ENCODE results near the gene HPD. TPM values are rescaled to one million over a fixed set of nuclear protein-coding genes. Genes with fewer than 3 reads are reported as not detected.

Gene HPD
- total RNA-seq, 2 donors from 2014 or later, result 0.41 to 4.0 TPM

- peaks cover 5 to 27% of the 10 kb centered on the region in 2 donors for H3K36me3 ChIP-seq
- H3K9me3 ChIP-seq, result no peaks in the 10 kb centered on the region
- WGBS, result 10% methylated on average over 26 of the region's 26 CpGs
- peak; percentile 63 for DNase-seq (ENCODE audit: low spot score)
- H3K4me1 ChIP-seq (replicated peaks), result peaks cover 12% of the 10 kb centered on the region
- H3K27ac ChIP-seq, result peak overlapping the region; percentile 50 to 59
- peak overlapping the region; percentile 51 to 53 for H3K4me3 ChIP-seq
- no peaks in the 10 kb centered on the region for H3K27me3 ChIP-seq (replicated peaks; ENCODE audit: insufficient read depth)
- no peak for TF ChIP-seq CTCF (IDR thresholded peaks at IDR 0.05)
- TF ChIP-seq POLR2A (IDR thresholded peaks at IDR 0.05), result no peak
- TF ChIP-seq POLR2AphosphoS5 (IDR thresholded peaks at IDR 0.05), result peak; percentile 62
- intact Hi-C loops (cut with DNase I), result loop anchor here (5.0 kb wide), 1 partner anchor 75 kb away; the partner anchor contains the start of gene PSMD9
These were observed 46.3 kb downstream of the HPD start for GRCh38 chr12:121812320-121812871.

- peak overlapping the region; percentile 50 to 59 for H3K27ac ChIP-seq
- TF ChIP-seq CTCF (IDR thresholded peaks at IDR 0.05) (peak; percentile 97 to 99 (median 98)), POLR2A (IDR thresholded peaks at IDR 0.05) (no peak)
- intact Hi-C loops (cut with DNase I), result loop anchor here (1.0 to 5.0 kb wide), 2 partner anchors 16 to 76 kb away; partner anchors contain the start of gene PSMD9
- H3K4me3 ChIP-seq, result peak overlapping the region; percentile 51 to 53
- no peaks in the 10 kb centered on the region for H3K27me3 ChIP-seq (replicated peaks; ENCODE audit: insufficient read depth)
- WGBS, result 5% methylated on average over 46 of the region's 46 CpGs
- no peaks in the 10 kb centered on the region for H3K9me3 ChIP-seq
- peaks cover 16% of the 10 kb centered on the region for H3K4me1 ChIP-seq (replicated peaks)
- peak; percentile 59 for DNase-seq (ENCODE audit: low spot score)
- peaks cover 5 to 20% of the 10 kb centered on the region in 2 donors for H3K36me3 ChIP-seq
These were observed 47.0 kb downstream of the HPD start for GRCh38 chr12:121811434-121812319.

- H3K27me3 ChIP-seq (replicated peaks; ENCODE audit: insufficient read depth), result no peaks in the 10 kb centered on the region
- H3K9me3 ChIP-seq, result no peaks in the 10 kb centered on the region
- intact Hi-C loops (cut with DNase I), result loop anchor here (1.0 to 5.0 kb wide), 2 partner anchors 16 to 76 kb away; partner anchors contain the start of gene PSMD9
- peak overlapping the region; percentile 50 to 59 for H3K27ac ChIP-seq
- H3K36me3 ChIP-seq, result peaks cover 5 to 19% of the 10 kb centered on the region in 2 donors
- TF ChIP-seq CTCF (IDR thresholded peaks at IDR 0.05) (no peak), POLR2A (IDR thresholded peaks at IDR 0.05) (no peak), POLR2AphosphoS5 (IDR thresholded peaks at IDR 0.05) (no peak)
- 57% methylated on average over 6 of the region's 6 CpGs for WGBS
- H3K4me3 ChIP-seq, result peak overlapping the region; percentile 51 to 53
- no peak for DNase-seq (ENCODE audit: low spot score)
- H3K4me1 ChIP-seq (replicated peaks), result peaks cover 16% of the 10 kb centered on the region
These were observed 47.7 kb downstream of the HPD start for GRCh38 chr12:121810833-121811433.

- Histone ChIP-seq H3K27me3 (replicated peaks; ENCODE audit: insufficient read depth) (no peaks in the 10 kb centered on the region), H3K4me1 (replicated peaks) (peaks cover 16% of the 10 kb centered on the region), H3K4me3 (no peak overlapping the region), H3K36me3 (peaks cover 5 to 19% of the 10 kb centered on the region in 2 donors), H3K9me3 (no peaks in the 10 kb centered on the region), H3K27ac (no peak overlapping the region)
- no peak for DNase-seq (ENCODE audit: low spot score)
- TF ChIP-seq POLR2AphosphoS5 (IDR thresholded peaks at IDR 0.05), result no peak
- no peak for TF ChIP-seq CTCF (IDR thresholded peaks at IDR 0.05)
- no peak for TF ChIP-seq POLR2A (IDR thresholded peaks at IDR 0.05)
- 69% methylated on average over 33 of the region's 33 CpGs for WGBS
- intact Hi-C loops (cut with DNase I), result loop anchor here (5.0 kb wide), 1 partner anchor 77 kb away; the partner anchor contains the start of gene PSMD9
These were observed 48.3 kb downstream of the HPD start for GRCh38 chr12:121810234-121810817.

All from prostate gland (tissue), 2 donors.